Measurements from ENCODE around the gene PSMC3.

GRCh38 chr11:47378836-47379170, 47.4 kb downstream of the PSMC3 start:
- TF ChIP-seq GATA2 (IDR thresholded peaks at IDR 0.05; ENCODE audit: low read depth, low read length) (no peak), GATA3 (IDR thresholded peaks at IDR 0.05; ENCODE audit: low read depth, low read length) (no peak)
